ENCODE results near the gene RNF224.

Gene RNF224

GRCh38 chr9:137191691-137192447 lies 35.4 kb upstream of the RNF224 start:
- in situ Hi-C loops (cut with MboI; ENCODE audit: low sequenced_read_pairs): no loop called here

GRCh38 chr9:137192448-137192780 lies 34.9 kb upstream of the RNF224 start:
- in situ Hi-C loops (cut with MboI; ENCODE audit: low sequenced_read_pairs): no loop called here

GRCh38 chr9:137192859-137193258 lies 34.4 kb upstream of the RNF224 start:
- in situ Hi-C loops (cut with MboI; ENCODE audit: low sequenced_read_pairs): no loop called here

GRCh38 chr9:137193771-137194170 lies 33.5 kb upstream of the RNF224 start:
- in situ Hi-C loops (cut with MboI; ENCODE audit: low sequenced_read_pairs): no loop called here

GRCh38 chr9:137194388-137194787 lies 32.9 kb upstream of the RNF224 start:
- in situ Hi-C loops (cut with MboI; ENCODE audit: low sequenced_read_pairs): no loop called here

GRCh38 chr9:137194909-137195308 lies 32.4 kb upstream of the RNF224 start:
- in situ Hi-C loops (cut with MboI; ENCODE audit: low sequenced_read_pairs): no loop called here

- in situ Hi-C loops (cut with MboI; ENCODE audit: low sequenced_read_pairs): no loop called here
Measured at GRCh38 chr9:137195525-137196220, 31.6 kb upstream of the RNF224 start.

GRCh38 chr9:137198051-137198901 lies 29.0 kb upstream of the RNF224 start:
- in situ Hi-C loops (cut with MboI; ENCODE audit: low sequenced_read_pairs): no loop called here

- in situ Hi-C loops (cut with MboI; ENCODE audit: low sequenced_read_pairs): no loop called here
Measured at GRCh38 chr9:137198902-137199283, 28.4 kb upstream of the RNF224 start.

- in situ Hi-C loops (cut with MboI; ENCODE audit: low sequenced_read_pairs): loop anchor here (25.0 kb wide), 1 partner anchor 412 kb away; the partner anchor contains the start of genes CCDC183 and TMEM141
Measured at GRCh38 chr9:137199411-137200121, 27.7 kb upstream of the RNF224 start.

- in situ Hi-C loops (cut with MboI; ENCODE audit: low sequenced_read_pairs): loop anchor here (25.0 kb wide), 1 partner anchor 413 kb away; the partner anchor contains the start of genes CCDC183 and TMEM141
Measured at GRCh38 chr9:137200311-137201204, 26.7 kb upstream of the RNF224 start, which contains the start of gene TPRN. TPRN (minus strand) TSS chr9:137200741; CDS start chr9:137200711, 30 bp downstream.

GRCh38 chr9:137201205-137201868 lies 26.0 kb upstream of the RNF224 start:
- in situ Hi-C loops (cut with MboI; ENCODE audit: low sequenced_read_pairs): loop anchor here (25.0 kb wide), 1 partner anchor 414 kb away; the partner anchor contains the start of genes CCDC183 and TMEM141

GRCh38 chr9:137202966-137203365 lies 24.3 kb upstream of the RNF224 start:
- in situ Hi-C loops (cut with MboI; ENCODE audit: low sequenced_read_pairs): loop anchor here (25.0 kb wide), 1 partner anchor 416 kb away; the partner anchor contains the start of genes CCDC183 and TMEM141

GRCh38 chr9:137204731-137205125 lies 22.6 kb upstream of the RNF224 start:
- in situ Hi-C loops (cut with MboI; ENCODE audit: low sequenced_read_pairs): loop anchor here (25.0 kb wide), 1 partner anchor 417 kb away; the partner anchor contains the start of genes CCDC183 and TMEM141

- in situ Hi-C loops (cut with MboI; ENCODE audit: low sequenced_read_pairs): loop anchor here (25.0 kb wide), 1 partner anchor 418 kb away; the partner anchor contains the start of genes CCDC183 and TMEM141
Measured at GRCh38 chr9:137205126-137206069, 21.9 kb upstream of the RNF224 start, which contains the start of the genes NDOR1 and TMEM203. NDOR1 (plus strand) TSS chr9:137205700; CDS start chr9:137205778, 78 bp downstream. TMEM203 (minus strand) TSS chr9:137205648; CDS start chr9:137205414, 234 bp downstream.

GRCh38 chr9:137206602-137207001 lies 20.7 kb upstream of the RNF224 start:
- in situ Hi-C loops (cut with MboI; ENCODE audit: low sequenced_read_pairs): loop anchor here (25.0 kb wide), 1 partner anchor 419 kb away; the partner anchor contains the start of genes CCDC183 and TMEM141

GRCh38 chr9:137211532-137211931 lies 15.8 kb upstream of the RNF224 start:
- in situ Hi-C loops (cut with MboI; ENCODE audit: low sequenced_read_pairs): loop anchor here (25.0 kb wide), 1 partner anchor 424 kb away; the partner anchor contains the start of genes CCDC183 and TMEM141
